SK-N-SH (cell line): ENCODE measurements around the gene TECPR2.

Experiments used
- EZH2phosphoT487 ChIP-seq: fragments of 200-600 bp; sonication (generic); IDR thresholded peaks from 2 replicates; pipeline ENCODE4 v1.6.1; 2017; ENCODE audit warnings: low read depth, mixed run types, mild to moderate bottlenecking, antibody characterized with exemption, moderate library complexity, borderline replicate concordance
- FOSL2 ChIP-seq: IDR thresholded peaks from 2 replicates; pipeline ENCODE4 v1.4.0; 2012; ENCODE audit warnings: low read depth, mild to moderate bottlenecking, moderate library complexity, borderline replicate concordance
- RAD21 ChIP-seq: IDR thresholded peaks from 2 replicates; pipeline ENCODE4 v1.6.1; 2012; ENCODE audit warnings: mild to moderate bottlenecking, low read length
- REST ChIP-seq: IDR thresholded peaks from 2 replicates; pipeline ENCODE4 v1.6.1; 2012; ENCODE audit warnings: mild to moderate bottlenecking, low read depth, low read length, moderate library complexity
- TCF12 ChIP-seq: IDR thresholded peaks from 2 replicates; pipeline ENCODE4 v1.4.0; 2012
- USF1 ChIP-seq: IDR thresholded peaks from 2 replicates; pipeline ENCODE4 v1.4.0; 2012; ENCODE audit warnings: low read depth, borderline replicate concordance
- YY1 ChIP-seq: IDR thresholded peaks from 2 replicates; pipeline ENCODE4 v1.4.0; 2012; ENCODE audit warnings: low read depth, mild to moderate bottlenecking
- TF ChIP-seq, protein P1 (sequence below): fragments of 200-600 bp; sonication (generic); IDR thresholded peaks from 2 replicates; pipeline ENCODE4 v1.6.1; 2017; ENCODE audit warnings: antibody characterized with exemption, mild to moderate bottlenecking, moderate library complexity
- TF ChIP-seq, protein P2 (sequence below): IDR thresholded peaks from 2 replicates; pipeline ENCODE4; 2012
- TF ChIP-seq, protein P3 (sequence below): fragments of 150-350 bp; IDR thresholded peaks from 2 replicates; pipeline ENCODE4 v1.6.1; 2017; ENCODE audit warnings: antibody characterized with exemption, low read length, low read depth, borderline replicate concordance

- TF ChIP-seq, protein P1, sequence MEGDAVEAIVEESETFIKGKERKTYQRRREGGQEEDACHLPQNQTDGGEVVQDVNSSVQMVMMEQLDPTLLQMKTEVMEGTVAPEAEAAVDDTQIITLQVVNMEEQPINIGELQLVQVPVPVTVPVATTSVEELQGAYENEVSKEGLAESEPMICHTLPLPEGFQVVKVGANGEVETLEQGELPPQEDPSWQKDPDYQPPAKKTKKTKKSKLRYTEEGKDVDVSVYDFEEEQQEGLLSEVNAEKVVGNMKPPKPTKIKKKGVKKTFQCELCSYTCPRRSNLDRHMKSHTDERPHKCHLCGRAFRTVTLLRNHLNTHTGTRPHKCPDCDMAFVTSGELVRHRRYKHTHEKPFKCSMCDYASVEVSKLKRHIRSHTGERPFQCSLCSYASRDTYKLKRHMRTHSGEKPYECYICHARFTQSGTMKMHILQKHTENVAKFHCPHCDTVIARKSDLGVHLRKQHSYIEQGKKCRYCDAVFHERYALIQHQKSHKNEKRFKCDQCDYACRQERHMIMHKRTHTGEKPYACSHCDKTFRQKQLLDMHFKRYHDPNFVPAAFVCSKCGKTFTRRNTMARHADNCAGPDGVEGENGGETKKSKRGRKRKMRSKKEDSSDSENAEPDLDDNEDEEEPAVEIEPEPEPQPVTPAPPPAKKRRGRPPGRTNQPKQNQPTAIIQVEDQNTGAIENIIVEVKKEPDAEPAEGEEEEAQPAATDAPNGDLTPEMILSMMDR, result no peak
- TF ChIP-seq TCF12, result no peak
- no peak for TF ChIP-seq RAD21
- TF ChIP-seq USF1, result no peak
- TF ChIP-seq REST, result no peak
- TF ChIP-seq EZH2phosphoT487, result no peak
- no peak for TF ChIP-seq FOSL2
- no peak for TF ChIP-seq YY1
- TF ChIP-seq, protein P2, sequence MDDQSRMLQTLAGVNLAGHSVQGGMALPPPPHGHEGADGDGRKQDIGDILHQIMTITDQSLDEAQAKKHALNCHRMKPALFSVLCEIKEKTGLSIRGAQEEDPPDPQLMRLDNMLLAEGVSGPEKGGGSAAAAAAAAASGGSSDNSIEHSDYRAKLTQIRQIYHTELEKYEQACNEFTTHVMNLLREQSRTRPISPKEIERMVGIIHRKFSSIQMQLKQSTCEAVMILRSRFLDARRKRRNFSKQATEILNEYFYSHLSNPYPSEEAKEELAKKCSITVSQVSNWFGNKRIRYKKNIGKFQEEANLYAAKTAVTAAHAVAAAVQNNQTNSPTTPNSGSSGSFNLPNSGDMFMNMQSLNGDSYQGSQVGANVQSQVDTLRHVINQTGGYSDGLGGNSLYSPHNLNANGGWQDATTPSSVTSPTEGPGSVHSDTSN, result no peak
- TF ChIP-seq, protein P3, sequence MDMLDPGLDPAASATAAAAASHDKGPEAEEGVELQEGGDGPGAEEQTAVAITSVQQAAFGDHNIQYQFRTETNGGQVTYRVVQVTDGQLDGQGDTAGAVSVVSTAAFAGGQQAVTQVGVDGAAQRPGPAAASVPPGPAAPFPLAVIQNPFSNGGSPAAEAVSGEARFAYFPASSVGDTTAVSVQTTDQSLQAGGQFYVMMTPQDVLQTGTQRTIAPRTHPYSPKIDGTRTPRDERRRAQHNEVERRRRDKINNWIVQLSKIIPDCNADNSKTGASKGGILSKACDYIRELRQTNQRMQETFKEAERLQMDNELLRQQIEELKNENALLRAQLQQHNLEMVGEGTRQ, result no peak
Measured at GRCh38 chr14:102537981-102538601, 175.3 kb downstream of the TECPR2 start.
